Measurements from ENCODE around the gene USF3.
A peak's percentile ranks its signal among the peaks of the same experiment; 100 is the strongest.

Gene USF3

DNA sequence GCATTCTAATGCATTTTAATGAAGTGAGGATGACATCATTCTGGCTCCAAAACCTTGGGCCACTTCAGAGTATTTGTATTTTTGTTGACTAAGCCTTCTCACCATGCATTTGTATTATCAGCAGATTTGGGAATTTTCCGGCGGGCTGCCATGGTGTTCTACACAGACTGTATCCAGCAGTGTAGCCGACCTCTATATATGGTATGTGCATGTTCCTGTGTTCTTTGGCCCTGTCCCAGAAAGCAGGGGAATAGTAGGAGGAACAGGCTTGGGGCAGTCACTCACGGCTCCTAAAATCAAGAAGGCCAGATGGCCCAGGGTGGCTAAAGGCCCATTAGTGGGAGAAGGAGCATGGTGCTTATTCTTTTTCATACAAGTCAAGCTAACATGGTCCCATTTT lies 80.5 kb downstream of the USF3 start:
- Histone ChIP-seq H3K79me2 (ENCODE audit: insufficient read depth, low read length) (no peaks in the 10 kb centered on the region), H3K9me3 (ENCODE audit: insufficient read depth, low read length) (no peaks in the 10 kb centered on the region), H3K27ac (ENCODE audit: low read depth, low read length) (no peak overlapping the region), H3K27me3 (ENCODE audit: low read length) (no peaks in the 10 kb centered on the region), H3K36me3 (ENCODE audit: low read length) (no peaks in the 10 kb centered on the region), H3K4me3 (ENCODE audit: insufficient read depth, low read length, poor library complexity, severe bottlenecking) (no peak overlapping the region), H4K20me1 (ENCODE audit: low read depth, low read length) (no peaks in the 10 kb centered on the region), H2AFZ (ENCODE audit: low read depth, low read length, severe bottlenecking) (no peak overlapping the region), H3F3A (ENCODE audit: insufficient read depth) (no peaks in the 10 kb centered on the region), H3K9me2 (replicated peaks; ENCODE audit: insufficient read depth, low read length) (no peaks in the 10 kb centered on the region), H3K4me2 (ENCODE audit: low read depth, low read length, poor library complexity, severe bottlenecking) (no peak overlapping the region), H3K9ac (ENCODE audit: low read length) (no peak overlapping the region)
- no peak for TF ChIP-seq EZH2phosphoT487 (conservative IDR thresholded peaks at IDR 0.05; ENCODE audit: low read length)
- TF ChIP-seq, protein P1, sequence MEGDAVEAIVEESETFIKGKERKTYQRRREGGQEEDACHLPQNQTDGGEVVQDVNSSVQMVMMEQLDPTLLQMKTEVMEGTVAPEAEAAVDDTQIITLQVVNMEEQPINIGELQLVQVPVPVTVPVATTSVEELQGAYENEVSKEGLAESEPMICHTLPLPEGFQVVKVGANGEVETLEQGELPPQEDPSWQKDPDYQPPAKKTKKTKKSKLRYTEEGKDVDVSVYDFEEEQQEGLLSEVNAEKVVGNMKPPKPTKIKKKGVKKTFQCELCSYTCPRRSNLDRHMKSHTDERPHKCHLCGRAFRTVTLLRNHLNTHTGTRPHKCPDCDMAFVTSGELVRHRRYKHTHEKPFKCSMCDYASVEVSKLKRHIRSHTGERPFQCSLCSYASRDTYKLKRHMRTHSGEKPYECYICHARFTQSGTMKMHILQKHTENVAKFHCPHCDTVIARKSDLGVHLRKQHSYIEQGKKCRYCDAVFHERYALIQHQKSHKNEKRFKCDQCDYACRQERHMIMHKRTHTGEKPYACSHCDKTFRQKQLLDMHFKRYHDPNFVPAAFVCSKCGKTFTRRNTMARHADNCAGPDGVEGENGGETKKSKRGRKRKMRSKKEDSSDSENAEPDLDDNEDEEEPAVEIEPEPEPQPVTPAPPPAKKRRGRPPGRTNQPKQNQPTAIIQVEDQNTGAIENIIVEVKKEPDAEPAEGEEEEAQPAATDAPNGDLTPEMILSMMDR (IDR thresholded peaks at IDR 0.05; ENCODE audit: insufficient read depth, low read length, poor library complexity, severe bottlenecking): no peak

GRCh38 chr3:113614402-113614801 lies 82.0 kb downstream of the USF3 start:
- Histone ChIP-seq H3K4me3 (ENCODE audit: insufficient read depth, low read length, poor library complexity, severe bottlenecking) (no peak overlapping the region), H3K9me3 (ENCODE audit: insufficient read depth, low read length) (no peaks in the 10 kb centered on the region), H3K27ac (ENCODE audit: low read depth, low read length) (no peak overlapping the region), H3K9me2 (replicated peaks; ENCODE audit: insufficient read depth, low read length) (no peaks in the 10 kb centered on the region), H3K79me2 (ENCODE audit: insufficient read depth, low read length) (no peaks in the 10 kb centered on the region), H3K36me3 (ENCODE audit: low read length) (no peaks in the 10 kb centered on the region), H3F3A (ENCODE audit: insufficient read depth) (no peaks in the 10 kb centered on the region), H3K27me3 (ENCODE audit: low read length) (no peaks in the 10 kb centered on the region), H4K20me1 (ENCODE audit: low read depth, low read length) (no peaks in the 10 kb centered on the region), H3K4me2 (ENCODE audit: low read depth, low read length, poor library complexity, severe bottlenecking) (no peak overlapping the region), H2AFZ (ENCODE audit: low read depth, low read length, severe bottlenecking) (no peak overlapping the region), H3K9ac (ENCODE audit: low read length) (no peak overlapping the region)
- no peak for TF ChIP-seq EZH2phosphoT487 (conservative IDR thresholded peaks at IDR 0.05; ENCODE audit: low read length)
- TF ChIP-seq, protein P1 (IDR thresholded peaks at IDR 0.05; ENCODE audit: insufficient read depth, low read length, poor library complexity, severe bottlenecking): no peak

GRCh38 chr3:113607219-113607596 lies 89.2 kb downstream of the USF3 start:
- Histone ChIP-seq H3K4me2 (ENCODE audit: low read depth, low read length, poor library complexity, severe bottlenecking) (peak overlapping the region; percentile 26), H3K4me3 (ENCODE audit: insufficient read depth, low read length, poor library complexity, severe bottlenecking) (no peak overlapping the region), H3F3A (ENCODE audit: insufficient read depth) (no peaks in the 10 kb centered on the region), H4K20me1 (ENCODE audit: low read depth, low read length) (no peaks in the 10 kb centered on the region), H3K9me3 (ENCODE audit: insufficient read depth, low read length) (no peaks in the 10 kb centered on the region), H2AFZ (ENCODE audit: low read depth, low read length, severe bottlenecking) (peak overlapping the region; percentile 55), H3K9me2 (replicated peaks; ENCODE audit: insufficient read depth, low read length) (no peaks in the 10 kb centered on the region), H3K27ac (ENCODE audit: low read depth, low read length) (no peak overlapping the region), H3K36me3 (ENCODE audit: low read length) (no peaks in the 10 kb centered on the region), H3K27me3 (ENCODE audit: low read length) (no peaks in the 10 kb centered on the region), H3K79me2 (ENCODE audit: insufficient read depth, low read length) (no peaks in the 10 kb centered on the region), H3K9ac (ENCODE audit: low read length) (no peak overlapping the region)
- no peak for TF ChIP-seq EZH2phosphoT487 (conservative IDR thresholded peaks at IDR 0.05; ENCODE audit: low read length)
- TF ChIP-seq, protein P1 (IDR thresholded peaks at IDR 0.05; ENCODE audit: insufficient read depth, low read length, poor library complexity, severe bottlenecking): no peak

All from SU-DHL-6 (cell line).